Liver (tissue), 9 donors: Measurements from ENCODE around the gene ADAP2. TPM values are rescaled to one million over a fixed set of nuclear protein-coding genes. Genes with fewer than 3 reads are reported as not detected.

ENCODE experiments used
- DNase-seq: peaks from one replicate; pipeline ENCODE4 v3.0.0-alpha.2; 2017; ENCODE audit warnings: low spot score
- H3K27ac ChIP-seq, 2 donors: one replicate each; pipeline ENCODE4 v1.7.0; 2013; ENCODE audit warnings: inconsistent platforms in 2 of 2, low read length in 2 of 2, control low read depth in 1 of 2, low read depth in 1 of 2, mild to moderate bottlenecking in 1 of 2
- H3K27me3 ChIP-seq, 4 donors: one replicate each; pipeline versions ENCODE4 v1.6.1 to v1.7.0; 2013; ENCODE audit warnings: low read length in 3 of 4, inconsistent platforms in 1 of 4, mild to moderate bottlenecking in 1 of 4, moderate library complexity in 1 of 4; ENCODE audit not compliant: control insufficient read depth in 4 of 4, insufficient read depth in 4 of 4
- H3K36me3 ChIP-seq, 4 donors: one replicate each; pipeline versions ENCODE4 v1.6.1 to v1.7.0; 2013; ENCODE audit warnings: low read length in 3 of 4, mild to moderate bottlenecking in 3 of 4, low read depth in 1 of 4, moderate library complexity in 1 of 4; ENCODE audit not compliant: control insufficient read depth in 4 of 4, insufficient read depth in 3 of 4
- H3K4me1 ChIP-seq, 4 donors: one replicate each; pipeline versions ENCODE4 v1.6.1 to v1.7.0; 2013; ENCODE audit warnings: low read length in 3 of 4, mild to moderate bottlenecking in 3 of 4, moderate library complexity in 1 of 4; ENCODE audit not compliant: control insufficient read depth in 4 of 4, insufficient read depth in 4 of 4
- H3K4me3 ChIP-seq, 3 donors: one replicate each; pipeline versions ENCODE4 v1.6.1 to v1.7.0; 2013; ENCODE audit warnings: low read length in 3 of 3, control low read depth in 1 of 3, low read depth in 1 of 3, mild to moderate bottlenecking in 1 of 3
- H3K9ac ChIP-seq, 2 donors: one replicate each; pipeline ENCODE4 v1.7.0; 2013; ENCODE audit warnings: low read length in 2 of 2, mild to moderate bottlenecking in 2 of 2, moderate library complexity in 2 of 2, control low read depth in 1 of 2, low read depth in 1 of 2
- H3K9me3 ChIP-seq, 4 donors: one replicate each; pipeline versions ENCODE4 v1.6.1 to v1.7.0; 2013; ENCODE audit warnings: low read length in 3 of 4; ENCODE audit not compliant: control insufficient read depth in 4 of 4
- CTCF ChIP-seq: fragments of 150-350 bp; IDR thresholded peaks from 2 replicates; pipeline ENCODE4 v1.5.1; 2017; ENCODE audit warnings: improper control_type of control experiment, low read depth, low read length; ENCODE audit not compliant: missing input control
- GABPA ChIP-seq, 2 donors: IDR thresholded peaks in 1 of 2; conservative IDR thresholded peaks in 1 of 2; 2 replicates each; pipeline ENCODE4 v1.6.1; 2016; ENCODE audit warnings: antibody characterized with exemption in 2 of 2, mild to moderate bottlenecking in 1 of 2, moderate library complexity in 1 of 2
- HNF4G ChIP-seq: IDR thresholded peaks from 2 replicates; pipeline ENCODE4 v1.6.1; 2016; ENCODE audit warnings: antibody characterized with exemption
- NR2F2 ChIP-seq: IDR thresholded peaks from 2 replicates; pipeline ENCODE4 v1.6.1; 2016; ENCODE audit warnings: antibody characterized with exemption
- TAF1 ChIP-seq: conservative IDR thresholded peaks from 2 replicates; pipeline ENCODE4 v1.6.1; 2016; ENCODE audit warnings: antibody characterized with exemption, mild to moderate bottlenecking
- YY1 ChIP-seq: IDR thresholded peaks from 2 replicates; pipeline ENCODE4 v1.6.1; 2016; ENCODE audit warnings: antibody characterized with exemption, mild to moderate bottlenecking
- WGBS: extraction: QIAGEN DNeasy Blood & Tissue Kit; methylation state at CpG from one replicate; pipeline ENCODE4 v1.1.7; 2013; 5-methylcytosine and 5-hydroxymethylcytosine counted together
- polyA plus RNA-seq, 2 donors: library from polyadenylated mRNA; stranded (reverse) in 1 of 2; unstranded in 1 of 2; fragments of 200-250 nt in 1 of 2; fragments of >200 nt in 1 of 2; fragmentation: Nextera tagmentation in 1 of 2; extraction: Ambion mirVana in 1 of 2; gene quantifications; one replicate each; pipeline versions ENCODE4 v1.2.1 to v1.2.3, GENCODE V29; 2013 to 2015
- total RNA-seq, 2 donors: library from RNA; depleted of rRNA; stranded (reverse); fragments of >200 nt; gene quantifications; one replicate each; pipeline ENCODE4 v1.2.3, GENCODE V29; 2014
- TF ChIP-seq, protein P1 (sequence below): IDR thresholded peaks from 2 replicates; pipeline ENCODE4 v1.6.1; 2016; ENCODE audit warnings: antibody characterized with exemption, mild to moderate bottlenecking
- donor health status: healthy.
- donor health status: healthy.
- donor health status: healthy.
- donor health status: healthy.
- donor health status: healthy.

The ADAP2 gene
- total and polyA plus RNA-seq, 4 donors = 5.2 to 18.6 (median 11.9) TPM

GRCh38 chr17:30933966-30934365 is 12.2 kb downstream of the ADAP2 start:
- Histone ChIP-seq H3K27me3 (no peaks in the 10 kb centered on the region), H3K9me3 (no peaks in the 10 kb centered on the region), H3K4me3 (no peak overlapping the region), H3K4me1 (no peaks in the 10 kb centered on the region), H3K36me3 (peaks cover 0 to 3% (median 0%) of the 10 kb centered on the region in 4 donors), H3K27ac (no peak overlapping the region), H3K9ac (no peak overlapping the region)
- TF ChIP-seq, protein P1, sequence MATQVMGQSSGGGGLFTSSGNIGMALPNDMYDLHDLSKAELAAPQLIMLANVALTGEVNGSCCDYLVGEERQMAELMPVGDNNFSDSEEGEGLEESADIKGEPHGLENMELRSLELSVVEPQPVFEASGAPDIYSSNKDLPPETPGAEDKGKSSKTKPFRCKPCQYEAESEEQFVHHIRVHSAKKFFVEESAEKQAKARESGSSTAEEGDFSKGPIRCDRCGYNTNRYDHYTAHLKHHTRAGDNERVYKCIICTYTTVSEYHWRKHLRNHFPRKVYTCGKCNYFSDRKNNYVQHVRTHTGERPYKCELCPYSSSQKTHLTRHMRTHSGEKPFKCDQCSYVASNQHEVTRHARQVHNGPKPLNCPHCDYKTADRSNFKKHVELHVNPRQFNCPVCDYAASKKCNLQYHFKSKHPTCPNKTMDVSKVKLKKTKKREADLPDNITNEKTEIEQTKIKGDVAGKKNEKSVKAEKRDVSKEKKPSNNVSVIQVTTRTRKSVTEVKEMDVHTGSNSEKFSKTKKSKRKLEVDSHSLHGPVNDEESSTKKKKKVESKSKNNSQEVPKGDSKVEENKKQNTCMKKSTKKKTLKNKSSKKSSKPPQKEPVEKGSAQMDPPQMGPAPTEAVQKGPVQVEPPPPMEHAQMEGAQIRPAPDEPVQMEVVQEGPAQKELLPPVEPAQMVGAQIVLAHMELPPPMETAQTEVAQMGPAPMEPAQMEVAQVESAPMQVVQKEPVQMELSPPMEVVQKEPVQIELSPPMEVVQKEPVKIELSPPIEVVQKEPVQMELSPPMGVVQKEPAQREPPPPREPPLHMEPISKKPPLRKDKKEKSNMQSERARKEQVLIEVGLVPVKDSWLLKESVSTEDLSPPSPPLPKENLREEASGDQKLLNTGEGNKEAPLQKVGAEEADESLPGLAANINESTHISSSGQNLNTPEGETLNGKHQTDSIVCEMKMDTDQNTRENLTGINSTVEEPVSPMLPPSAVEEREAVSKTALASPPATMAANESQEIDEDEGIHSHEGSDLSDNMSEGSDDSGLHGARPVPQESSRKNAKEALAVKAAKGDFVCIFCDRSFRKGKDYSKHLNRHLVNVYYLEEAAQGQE = no peak
- TF ChIP-seq GABPA (IDR thresholded peaks at IDR 0.05 in 1 of 2, conservative IDR thresholded peaks at IDR 0.05 in 1 of 2) (no peak), HNF4G (no peak)
- DNase-seq = no peak
- WGBS = 73% methylated on average over 5 of the region's 5 CpGs

DNA sequence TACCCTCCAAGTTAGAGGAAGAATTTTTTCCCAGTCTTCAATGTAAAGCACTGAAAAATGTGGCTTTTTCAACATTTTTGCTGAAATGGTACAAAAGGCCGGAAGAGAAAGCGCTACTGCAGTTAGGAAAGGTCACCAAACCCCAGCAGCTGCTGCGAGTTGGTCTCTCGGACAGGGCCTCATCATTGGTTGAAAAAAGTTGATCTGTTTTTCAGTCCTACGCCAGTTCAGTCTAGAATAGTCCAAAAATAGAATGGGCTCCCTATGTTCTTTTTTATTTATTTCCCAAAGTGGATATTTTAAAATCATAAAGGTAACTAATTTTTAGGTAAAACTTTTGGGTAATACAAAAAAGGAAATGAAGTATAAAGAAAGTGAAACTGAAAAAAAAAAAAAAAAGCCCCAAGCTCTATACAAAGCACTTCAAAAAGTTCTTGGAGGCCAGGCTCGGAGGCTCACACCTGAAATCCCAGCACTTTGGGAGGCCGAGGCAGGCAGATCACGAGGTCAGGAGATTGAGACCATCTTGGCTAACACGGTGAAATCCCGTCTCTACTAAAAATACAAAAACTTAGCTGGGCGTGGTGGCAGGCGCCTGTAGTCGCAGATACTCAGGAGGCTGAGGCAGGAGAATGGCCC is 17.4 kb downstream of the ADAP2 start:
- no peaks in the 10 kb centered on the region for H3K27me3 ChIP-seq
- no peak overlapping the region for H3K4me3 ChIP-seq
- H3K9ac ChIP-seq = no peak overlapping the region
- no peak overlapping the region for H3K27ac ChIP-seq
- H3K36me3 ChIP-seq = peaks cover 0 to 3% (median 0%) of the 10 kb centered on the region in 4 donors
- TF ChIP-seq, protein P1 = no peak
- TF ChIP-seq CTCF (no peak), NR2F2 (peak; percentile 56), TAF1 (no peak), YY1 (no peak)
- no peak for DNase-seq
- WGBS = 79% methylated on average over 13 of the region's 13 CpGs
- no peaks in the 10 kb centered on the region for H3K4me1 ChIP-seq
- no peaks in the 10 kb centered on the region for H3K9me3 ChIP-seq
